SK-N-MC (cell line): ENCODE data around the gene PREB.

Experiments
- EZH2 ChIP-seq: fragments of 200-600 bp; sonication (generic); IDR thresholded peaks from one replicate; pipeline ENCODE4 v1.6.1; 2017; ENCODE audit warnings: antibody characterized with exemption
- FOXP2 ChIP-seq: optimal IDR thresholded peaks from 2 replicates; pipeline ENCODE3; 2011; ENCODE audit warnings: mild to moderate bottlenecking, moderate library complexity; ENCODE audit not compliant: insufficient read depth; ENCODE audit errors: extremely low read length, control extremely low read depth
- POLR2AphosphoS5 ChIP-seq: IDR thresholded peaks from 2 replicates; pipeline ENCODE4 v1.6.1; 2012; ENCODE audit warnings: mild to moderate bottlenecking, low read depth, low read length, borderline replicate concordance

GRCh38 chr2:27148801-27149439, 14.5 kb upstream of the PREB start, which contains the start of gene TCF23:
- TF ChIP-seq POLR2AphosphoS5: no peak
- no peak for TF ChIP-seq EZH2
- TF ChIP-seq FOXP2: no peak
